ENCODE measurements around the gene ALKAL2.
"Not testable (repeated sequence)": the region's sequence is repeated elsewhere in the genome, so short reads cannot be mapped to it uniquely, and the experiment has no call there.

ALKAL2 gene, protein sequence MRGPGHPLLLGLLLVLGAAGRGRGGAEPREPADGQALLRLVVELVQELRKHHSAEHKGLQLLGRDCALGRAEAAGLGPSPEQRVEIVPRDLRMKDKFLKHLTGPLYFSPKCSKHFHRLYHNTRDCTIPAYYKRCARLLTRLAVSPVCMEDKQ

DNA sequence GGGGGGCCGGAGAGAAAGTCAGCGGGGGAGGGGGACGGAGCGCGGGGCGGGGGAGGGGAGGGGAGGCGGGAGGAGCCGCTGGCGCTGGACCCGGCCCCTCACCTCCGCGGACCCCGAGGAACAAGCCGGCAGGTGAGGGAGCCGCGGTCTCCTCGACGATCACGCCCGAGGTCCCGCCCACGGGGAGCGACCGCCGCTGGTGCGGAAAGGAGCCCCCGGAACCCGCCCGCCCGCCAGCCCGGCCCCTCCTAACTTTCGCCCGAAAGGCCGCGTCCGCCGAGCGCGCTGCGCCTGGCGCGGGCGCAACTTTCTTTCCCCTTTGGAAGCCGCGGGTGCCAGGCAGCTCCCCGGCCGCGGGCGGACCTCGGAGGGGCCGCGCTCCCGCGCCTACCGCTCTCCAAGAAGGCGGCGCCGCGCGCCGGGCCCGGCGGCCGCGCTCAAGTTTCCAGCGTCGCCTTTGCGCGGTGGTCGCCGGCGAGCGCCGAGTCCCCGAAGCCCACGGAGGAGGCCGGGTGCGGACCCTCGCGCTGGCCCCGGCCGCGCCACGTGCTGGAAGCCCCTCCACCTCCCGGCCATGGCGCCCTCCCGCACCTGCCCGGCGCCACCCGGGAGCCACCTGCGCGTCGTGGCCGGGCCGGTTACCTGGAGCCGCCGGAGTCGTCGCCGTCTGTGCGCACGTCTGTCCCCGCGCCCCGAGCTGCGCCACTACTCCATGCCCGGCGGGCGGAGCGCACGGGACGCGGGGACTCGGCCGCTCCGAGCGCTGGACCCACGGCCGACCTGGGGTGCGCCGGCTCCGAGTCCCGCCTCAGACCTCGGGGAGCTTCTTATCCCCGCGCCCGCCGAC, at the start of gene ALKAL2:
TSS of gene ALKAL2 (minus strand) at position 181 of the 847 bp plus-strand sequence. CDS start 256 bp downstream, outside the sequence.
- peak in 2 of 10 donors; percentile 11 to 75 for DNase-seq
- intact Hi-C loops (cut with DNase I): no loop called here

- DNase-seq; intact Hi-C loops (cut with DNase I): not testable (repeated sequence)
Measured at GRCh38 chr2:336949-337348, 49.1 kb upstream of the ALKAL2 start.

- no peak for DNase-seq
Measured at GRCh38 chr2:336360-336759, 48.5 kb upstream of the ALKAL2 start.

DNA sequence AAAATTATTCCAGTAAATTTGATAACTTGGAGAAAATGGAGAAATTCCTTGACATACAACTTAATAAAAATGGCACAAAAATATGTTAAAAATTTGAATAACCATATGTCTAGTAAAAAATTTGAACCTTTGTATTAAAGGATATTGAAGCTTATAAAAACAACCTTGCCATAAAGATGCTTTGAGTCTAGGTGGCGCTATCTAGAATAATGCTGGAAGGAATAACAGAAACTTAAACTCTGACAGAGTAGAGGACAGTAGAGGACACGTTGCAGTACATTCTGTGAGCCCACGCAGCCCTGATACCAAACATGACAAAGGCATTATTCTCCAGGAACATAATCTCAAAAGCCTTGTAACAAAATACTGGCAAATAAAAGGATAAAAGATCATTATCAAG, 44.7 kb upstream of the ALKAL2 start:
- no peak for DNase-seq
- intact Hi-C loops (cut with DNase I): no loop called here

More at GRCh38 chr2:336360-336759, 48.5 kb upstream of the ALKAL2 start:
- intact Hi-C loops (cut with DNase I): no loop called here

- intact Hi-C loops (cut with DNase I): no loop called here
- no peak for DNase-seq
Measured at GRCh38 chr2:328761-329160, 40.9 kb upstream of the ALKAL2 start.

DNA sequence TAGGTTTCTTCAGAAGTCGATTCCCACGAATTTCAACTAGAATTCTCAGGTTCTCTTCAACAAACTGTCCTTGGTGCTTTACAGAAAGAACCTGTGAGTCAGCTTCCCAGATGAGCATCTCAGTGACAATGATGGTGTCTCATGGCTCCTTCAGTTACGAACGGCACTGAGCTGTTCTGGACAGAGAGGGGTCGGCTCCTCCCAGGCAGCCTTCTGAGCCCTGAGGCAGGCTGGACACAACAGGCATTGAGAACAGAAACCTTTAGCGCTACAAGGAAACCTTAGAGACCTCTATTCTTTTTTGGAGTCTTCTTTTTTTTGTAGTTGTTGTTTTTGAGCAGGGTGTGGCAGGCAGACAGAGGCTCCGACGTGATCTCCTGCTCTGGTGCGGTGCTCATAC, 35.1 kb upstream of the ALKAL2 start:
- no peak for DNase-seq
- intact Hi-C loops (cut with DNase I): no loop called here

- intact Hi-C loops (cut with DNase I): no loop called here
- DNase-seq: peak in 3 of 10 donors; percentile 26 to 86 (median 84)
Measured at GRCh38 chr2:322326-322725, 34.4 kb upstream of the ALKAL2 start.

DNA sequence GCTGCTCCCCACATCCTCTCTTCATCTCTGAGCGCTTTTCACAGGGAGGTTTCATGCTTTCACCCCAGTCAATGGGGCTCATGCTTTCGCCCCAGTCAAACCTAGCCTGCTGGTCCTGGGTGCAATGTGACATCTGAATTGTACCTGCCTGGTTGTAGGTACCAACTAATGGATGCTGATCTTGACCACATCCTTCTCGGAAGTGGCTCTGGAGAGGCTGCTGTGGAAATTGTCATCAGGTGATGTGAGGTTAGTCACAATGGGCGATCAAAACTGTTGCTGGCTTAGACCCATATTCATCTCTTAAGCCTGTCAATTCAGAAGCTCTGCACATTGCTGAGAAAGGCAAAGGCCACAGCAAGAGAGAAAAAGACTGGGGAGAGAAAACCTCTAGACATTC, 32.7 kb upstream of the ALKAL2 start:
- no peak for DNase-seq
- intact Hi-C loops (cut with DNase I): no loop called here

DNA sequence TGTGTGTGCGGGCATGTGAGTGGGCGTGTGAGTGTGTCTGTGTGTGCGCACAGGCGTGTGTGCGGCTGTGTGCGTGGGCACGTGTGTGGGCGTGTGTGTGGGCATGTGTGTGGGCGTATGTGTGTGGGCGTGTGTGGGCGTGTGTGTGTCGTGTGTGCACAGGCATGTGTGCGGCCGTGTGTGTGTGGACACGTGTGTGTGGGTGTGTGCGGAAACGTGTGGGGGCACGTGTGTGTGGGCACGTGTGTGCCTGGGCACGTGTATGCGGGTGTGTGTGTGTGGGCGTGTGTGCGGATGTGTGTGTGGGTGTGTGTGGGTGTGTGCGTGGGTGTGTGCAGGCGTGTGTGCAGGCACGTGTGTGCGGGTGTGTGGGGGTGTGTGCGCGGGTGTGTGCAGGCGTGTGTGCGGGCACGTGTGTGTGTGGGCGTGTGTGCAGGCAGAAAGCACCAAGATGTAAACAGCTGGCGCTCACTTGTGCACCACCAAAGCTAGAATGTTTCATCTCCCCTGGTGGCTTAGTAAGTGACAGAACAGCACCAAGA, 31.2 kb upstream of the ALKAL2 start:
- intact Hi-C loops (cut with DNase I): no loop called here
- peak in 1 of 10 donors; percentile 49 for DNase-seq

DNA sequence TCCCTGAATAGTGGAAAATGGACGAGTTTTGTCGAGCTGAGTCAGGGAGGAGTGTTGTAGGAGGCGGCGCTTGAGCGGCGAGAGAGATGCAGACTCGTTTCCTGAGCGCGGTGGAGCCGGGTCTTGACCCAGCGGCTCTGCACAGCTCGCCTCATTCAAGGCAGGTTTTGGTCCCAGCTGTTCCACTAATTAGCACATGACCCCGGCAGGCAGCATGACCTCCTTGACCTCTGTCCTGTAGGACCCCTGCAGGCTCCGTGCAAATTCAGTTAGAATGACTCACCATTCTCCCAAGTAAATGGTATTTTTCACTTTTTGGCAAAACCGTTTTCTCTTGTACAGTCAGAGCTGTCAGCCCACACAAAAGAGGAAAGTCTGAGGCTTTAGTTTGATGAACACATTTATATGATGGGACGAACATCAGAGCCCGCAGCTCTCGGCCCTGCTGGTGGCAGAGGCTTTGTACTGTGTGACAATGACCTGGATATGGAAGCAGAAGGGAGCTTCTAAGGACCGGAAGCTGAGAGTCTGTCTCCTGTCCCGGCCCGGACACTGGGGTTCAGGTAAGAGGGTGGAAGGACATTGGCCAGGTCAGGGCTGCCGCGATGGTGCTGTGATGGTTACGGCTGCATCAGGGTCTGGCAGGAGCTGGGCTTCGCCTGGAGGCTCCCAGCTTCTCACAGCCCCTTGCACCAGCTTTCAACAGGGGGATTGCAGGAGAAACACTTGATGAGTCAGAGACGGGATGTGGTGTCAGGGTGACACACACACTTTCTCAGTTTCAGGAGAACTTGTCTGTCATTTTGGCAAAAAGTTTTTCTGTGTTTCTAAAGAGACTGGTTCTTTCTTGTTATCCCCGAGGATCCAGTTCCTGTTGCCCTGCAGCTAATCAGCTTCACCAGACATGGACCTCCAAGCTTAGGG, 29.9 kb upstream of the ALKAL2 start:
- DNase-seq: peak in 2 of 10 donors; percentile 21 to 81

DNA sequence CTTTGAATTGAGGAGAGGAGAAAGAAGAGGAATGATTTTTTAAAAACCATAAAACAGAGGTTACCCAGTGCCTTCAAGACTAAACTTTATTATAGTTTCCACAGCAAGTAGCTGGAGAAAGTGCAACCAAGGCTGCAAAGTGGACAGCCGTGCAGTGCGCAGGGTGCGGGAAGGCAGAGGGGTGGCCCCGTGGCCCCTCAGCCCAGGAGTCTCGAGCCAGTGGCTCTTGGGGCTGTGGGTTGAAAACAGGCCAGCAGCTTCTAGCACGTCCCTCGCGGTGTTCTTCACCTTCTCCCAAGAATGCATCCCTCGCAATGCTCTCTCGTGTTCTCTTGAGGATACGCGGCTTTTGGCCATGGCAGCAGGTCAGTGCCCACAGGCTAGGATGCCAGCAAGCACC, 28.5 kb upstream of the ALKAL2 start:
- DNase-seq: no peak
- intact Hi-C loops (cut with DNase I): no loop called here

More for the DNA sequence above, 29.9 kb upstream of the ALKAL2 start:
- intact Hi-C loops (cut with DNase I): no loop called here

DNA sequence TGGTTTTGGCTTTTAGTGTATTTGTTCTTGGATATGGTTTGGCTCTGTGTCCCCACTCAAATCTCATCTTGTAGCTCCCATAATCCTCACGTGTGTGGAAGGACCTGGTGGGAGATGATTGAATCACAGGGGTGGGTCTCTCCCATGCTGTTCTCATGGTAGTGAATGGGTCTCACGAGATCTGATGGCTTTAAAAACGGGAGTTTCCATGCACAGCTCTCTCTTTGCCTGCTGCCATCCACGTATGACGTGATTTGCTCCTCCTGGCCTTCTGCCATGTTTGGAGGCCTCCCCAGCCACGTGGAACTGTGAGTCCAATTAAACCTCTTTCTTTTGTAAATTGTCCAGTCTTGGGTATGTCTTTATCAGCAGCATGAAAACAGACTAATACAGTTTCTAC, 28.0 kb upstream of the ALKAL2 start:
- DNase-seq; intact Hi-C loops (cut with DNase I): not testable (repeated sequence)

- intact Hi-C loops (cut with DNase I): no loop called here
Measured at GRCh38 chr2:314561-315336, 26.9 kb upstream of the ALKAL2 start.

DNA sequence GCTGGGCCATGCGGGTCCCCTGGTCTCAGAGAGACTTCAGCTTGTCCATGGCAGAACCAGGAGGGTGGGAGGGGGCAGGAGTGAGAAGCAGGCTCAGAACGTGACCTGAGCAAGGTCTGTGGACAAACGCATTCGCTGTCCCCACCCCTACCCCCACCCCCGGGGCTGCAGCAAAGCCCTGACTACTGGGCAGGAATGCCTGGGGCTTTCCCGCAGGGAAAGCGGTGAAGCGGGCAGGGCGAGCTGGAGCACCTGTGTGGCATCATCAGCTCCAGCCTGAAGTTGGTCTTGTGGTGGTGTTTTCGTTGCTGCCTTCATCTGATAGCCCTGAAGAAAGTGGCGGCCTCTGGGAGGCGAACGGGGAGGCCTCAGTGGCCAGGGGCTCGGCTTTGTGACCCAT, 26.1 kb upstream of the ALKAL2 start:
- DNase-seq: peak in 1 of 10 donors; percentile 52
- intact Hi-C loops (cut with DNase I): no loop called here

More at GRCh38 chr2:314561-315336, 26.9 kb upstream of the ALKAL2 start:
- DNase-seq: peak in 1 of 10 donors; percentile 82

DNA sequence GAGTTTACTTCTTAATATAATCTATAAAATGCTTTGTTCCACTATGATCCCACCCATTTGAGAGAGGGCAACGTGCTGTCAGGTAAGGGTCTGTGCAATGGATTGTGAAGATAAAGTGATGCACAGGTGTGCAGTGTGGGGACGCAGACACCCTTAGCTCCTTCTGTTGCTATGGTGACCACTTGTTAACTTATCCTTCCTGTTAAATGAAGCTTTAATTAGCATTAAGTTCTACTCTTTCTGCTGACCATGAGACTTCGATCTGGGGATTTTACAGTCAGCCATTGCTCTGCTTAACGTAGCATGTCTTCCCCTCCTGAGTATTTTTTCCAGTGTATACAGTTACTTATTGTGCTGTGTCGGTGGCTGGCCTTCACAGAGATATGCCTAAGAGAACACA, 23.1 kb upstream of the ALKAL2 start:
- no peak for DNase-seq
- intact Hi-C loops (cut with DNase I): no loop called here

GRCh38 chr2:309954-310510, 22.1 kb upstream of the ALKAL2 start:
- intact Hi-C loops (cut with DNase I): no loop called here
- DNase-seq: no peak

GRCh38 chr2:309148-309953, 21.5 kb upstream of the ALKAL2 start:
- no peak for DNase-seq
- intact Hi-C loops (cut with DNase I): no loop called here

DNA sequence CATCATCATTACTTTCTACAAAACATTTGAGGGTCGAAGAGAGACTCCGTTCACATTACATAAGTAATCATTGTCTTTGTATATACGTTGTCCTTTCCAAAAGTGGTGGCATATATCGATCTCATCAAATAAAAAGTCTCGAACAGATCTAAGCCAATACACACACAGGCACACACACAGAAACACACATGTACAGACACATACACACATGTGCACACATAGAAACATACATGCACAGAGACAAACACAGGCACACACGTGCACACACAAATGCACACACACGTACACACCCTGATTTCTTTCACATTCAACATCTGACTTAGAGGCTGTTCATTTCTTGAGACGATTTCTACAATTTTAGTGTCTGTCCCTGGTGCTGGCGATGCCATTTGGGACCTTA, 17.5 kb upstream of the ALKAL2 start:
- no peak for DNase-seq
- intact Hi-C loops (cut with DNase I): no loop called here

DNA sequence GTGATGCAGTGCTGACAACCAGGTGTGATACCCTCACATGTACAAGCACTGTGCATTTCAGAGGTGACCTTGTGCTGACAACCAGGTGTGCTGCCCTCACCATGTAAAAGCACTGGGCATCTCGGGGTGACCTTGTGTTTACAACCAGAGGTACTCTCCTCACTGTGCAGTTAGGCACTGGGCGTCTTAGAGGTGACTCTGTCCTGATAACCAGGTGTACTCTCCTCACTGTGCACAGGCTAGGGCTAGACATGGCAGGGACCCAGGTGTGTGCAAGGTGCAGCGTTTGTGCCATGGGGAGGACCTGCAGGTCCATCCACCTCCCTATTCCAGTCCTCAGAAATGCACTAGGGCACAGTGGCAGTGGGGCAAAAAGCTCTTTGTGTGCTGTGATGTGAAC, 8.5 kb upstream of the ALKAL2 start:
- no peak for DNase-seq
- intact Hi-C loops (cut with DNase I): loop anchor here (10.0 kb wide), 1 partner anchor 338 kb away; no protein-coding TSS in a partner anchor
